Omental fat pad (tissue), 4 donors: Measurements from ENCODE around the gene KCNIP1. TPM values are rescaled to one million over a fixed set of nuclear protein-coding genes. Genes with fewer than 3 reads are reported as not detected.
"Not testable (repeated sequence)": the region's sequence is repeated elsewhere in the genome, so short reads cannot be mapped to it uniquely, and the experiment has no call there.

Experiments
- ATAC-seq: fragments of 150-250 bp; one replicate; pipeline ENCODE4 v1.9.1; 2016; ENCODE audit warnings: mild to moderate bottlenecking, moderate library complexity; ENCODE audit not compliant: low FRiP score
- DNase-seq: peaks from one replicate; pipeline ENCODE4 v3.0.0-alpha.2; 2019; ENCODE audit warnings: low spot score
- total RNA-seq, 4 donors: library from RNA; depleted of rRNA; stranded (reverse); fragments of >200 nt; gene quantifications; one replicate each; pipeline ENCODE4 v1.1.0, GENCODE V29; 2016
- TF ChIP-seq, protein P1 (sequence below), 3 donors: fragments of 450-650 bp; IDR thresholded peaks; one replicate each; pipeline ENCODE4 v1.5.1; 2016 to 2017; ENCODE audit warnings: antibody characterized with exemption in 3 of 3, mild to moderate bottlenecking in 3 of 3, moderate library complexity in 2 of 3

Gene KCNIP1
- total RNA-seq, 4 donors from 2014 or later: 0.25 TPM; not detected in 3

DNA sequence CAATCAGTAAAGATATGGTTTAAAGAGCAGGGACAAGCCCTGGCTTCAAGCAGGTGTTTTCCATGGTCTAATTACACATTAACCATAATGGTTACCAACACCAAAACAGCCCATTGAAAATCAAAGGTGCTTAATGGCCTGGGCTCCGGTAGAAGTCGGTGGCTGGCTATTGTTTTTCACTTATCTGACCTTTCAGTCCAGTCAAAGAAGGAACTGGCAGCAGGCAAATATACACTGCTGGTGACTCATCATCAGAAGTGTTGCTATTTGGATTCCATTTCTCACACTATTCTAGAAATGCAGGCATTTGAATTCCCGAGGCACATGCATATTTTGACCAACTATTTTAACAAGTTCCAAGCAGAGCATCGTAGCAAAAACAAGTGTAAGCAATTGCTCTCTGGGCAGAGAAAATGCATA is 253.4 kb downstream of the KCNIP1 start:
- no peak for DNase-seq
- TF ChIP-seq, protein P1, sequence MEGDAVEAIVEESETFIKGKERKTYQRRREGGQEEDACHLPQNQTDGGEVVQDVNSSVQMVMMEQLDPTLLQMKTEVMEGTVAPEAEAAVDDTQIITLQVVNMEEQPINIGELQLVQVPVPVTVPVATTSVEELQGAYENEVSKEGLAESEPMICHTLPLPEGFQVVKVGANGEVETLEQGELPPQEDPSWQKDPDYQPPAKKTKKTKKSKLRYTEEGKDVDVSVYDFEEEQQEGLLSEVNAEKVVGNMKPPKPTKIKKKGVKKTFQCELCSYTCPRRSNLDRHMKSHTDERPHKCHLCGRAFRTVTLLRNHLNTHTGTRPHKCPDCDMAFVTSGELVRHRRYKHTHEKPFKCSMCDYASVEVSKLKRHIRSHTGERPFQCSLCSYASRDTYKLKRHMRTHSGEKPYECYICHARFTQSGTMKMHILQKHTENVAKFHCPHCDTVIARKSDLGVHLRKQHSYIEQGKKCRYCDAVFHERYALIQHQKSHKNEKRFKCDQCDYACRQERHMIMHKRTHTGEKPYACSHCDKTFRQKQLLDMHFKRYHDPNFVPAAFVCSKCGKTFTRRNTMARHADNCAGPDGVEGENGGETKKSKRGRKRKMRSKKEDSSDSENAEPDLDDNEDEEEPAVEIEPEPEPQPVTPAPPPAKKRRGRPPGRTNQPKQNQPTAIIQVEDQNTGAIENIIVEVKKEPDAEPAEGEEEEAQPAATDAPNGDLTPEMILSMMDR (IDR thresholded peaks at IDR 0.05): no peak
- no peak for ATAC-seq

DNA sequence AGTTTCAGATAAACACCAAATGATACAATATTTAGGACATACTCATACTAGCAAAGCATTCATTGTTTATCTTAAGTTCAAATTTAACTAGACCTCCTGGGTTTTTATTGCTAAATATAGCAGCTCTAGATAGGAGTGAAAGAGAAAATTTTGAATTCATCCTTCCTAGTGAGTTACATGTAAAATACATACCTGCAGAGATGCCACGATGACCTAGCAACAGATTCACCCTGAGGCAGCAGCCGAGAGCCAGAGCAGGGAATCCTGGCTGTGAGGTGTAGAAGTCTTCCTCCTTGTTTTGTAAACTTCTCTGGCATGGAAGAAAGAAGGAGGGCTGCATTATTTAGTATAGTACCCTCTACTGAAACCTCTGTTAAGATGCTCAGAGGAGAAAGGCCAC is 253.8 kb downstream of the KCNIP1 start:
- no peak for DNase-seq
- no peak for ATAC-seq
- TF ChIP-seq, protein P1 (IDR thresholded peaks at IDR 0.05): no peak

DNA sequence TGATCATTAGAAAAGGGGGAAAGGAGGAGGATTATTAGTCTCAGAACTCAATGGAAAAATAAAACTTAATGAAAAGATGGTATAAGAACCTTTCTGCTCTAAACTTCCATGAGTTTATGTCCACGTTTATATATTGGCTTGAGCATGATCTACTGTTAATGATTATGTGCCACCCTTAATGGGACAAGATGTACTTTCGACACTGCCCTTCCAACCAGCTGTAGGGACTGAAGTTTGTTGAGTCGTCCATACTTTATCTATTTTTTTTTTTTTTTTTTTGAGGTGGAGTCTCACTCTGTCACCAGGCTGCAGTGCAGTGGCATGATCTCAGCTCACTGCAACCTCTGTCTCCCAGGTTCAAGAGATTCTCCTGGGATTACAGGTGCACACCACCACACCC is 254.7 kb downstream of the KCNIP1 start:
- no peak for ATAC-seq
- TF ChIP-seq, protein P1 (IDR thresholded peaks at IDR 0.05): no peak

DNA sequence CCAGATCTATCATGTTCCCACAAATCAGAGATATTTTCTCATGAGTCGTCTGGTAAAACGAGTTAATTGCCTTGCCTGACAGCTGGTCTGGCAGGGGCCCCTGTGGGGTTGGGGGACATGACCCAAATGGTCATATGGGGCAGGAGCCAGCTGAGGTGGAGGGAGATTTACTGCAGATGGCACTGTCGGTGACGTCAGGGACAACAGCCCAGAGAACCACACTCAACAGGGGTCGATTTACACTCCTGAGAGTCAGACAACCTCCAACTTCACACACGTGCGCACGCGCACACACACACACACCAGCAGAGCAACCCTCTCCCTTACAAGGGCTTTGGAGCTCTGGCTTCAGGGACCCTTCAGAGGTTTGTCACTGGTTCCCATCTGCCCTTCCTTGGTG is 256.3 kb downstream of the KCNIP1 start:
- TF ChIP-seq, protein P1 (IDR thresholded peaks at IDR 0.05): no peak
- DNase-seq: no peak
- no peak for ATAC-seq

More for the DNA sequence above, 254.7 kb downstream of the KCNIP1 start:
- no peak for DNase-seq

DNA sequence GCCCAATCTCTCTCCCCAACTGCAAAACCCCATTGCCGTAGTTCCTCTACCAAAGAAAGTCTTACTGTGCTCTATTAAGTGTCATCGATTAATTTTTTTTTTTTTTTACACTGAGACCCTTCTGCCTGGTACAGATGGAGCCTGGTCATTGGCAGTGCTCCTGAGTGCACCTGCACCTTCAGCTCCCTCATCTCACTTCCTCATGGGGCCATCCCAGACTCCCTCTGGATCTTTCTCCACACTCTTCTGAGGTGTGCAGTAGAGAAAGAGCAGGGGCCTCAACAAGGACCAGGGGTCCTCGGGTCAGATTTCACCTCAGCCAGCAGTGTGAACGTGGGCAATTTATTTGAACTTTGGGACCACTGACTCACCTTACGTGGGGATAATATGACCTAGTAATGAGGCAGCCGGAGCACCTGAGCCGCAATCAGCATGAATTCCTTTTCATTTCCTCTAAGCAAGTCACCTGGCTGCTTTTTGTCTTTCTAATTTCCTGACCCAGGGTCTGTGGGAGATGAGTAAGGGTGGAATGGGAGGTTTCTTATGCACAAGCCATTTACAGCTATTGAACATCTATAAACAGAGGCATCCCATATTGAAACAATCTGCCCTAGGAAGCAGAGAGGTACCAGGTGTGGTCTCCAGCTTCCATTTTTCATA is 257.4 kb downstream of the KCNIP1 start:
- no peak for DNase-seq
- TF ChIP-seq, protein P1 (IDR thresholded peaks at IDR 0.05): no peak
- no peak for ATAC-seq

DNA sequence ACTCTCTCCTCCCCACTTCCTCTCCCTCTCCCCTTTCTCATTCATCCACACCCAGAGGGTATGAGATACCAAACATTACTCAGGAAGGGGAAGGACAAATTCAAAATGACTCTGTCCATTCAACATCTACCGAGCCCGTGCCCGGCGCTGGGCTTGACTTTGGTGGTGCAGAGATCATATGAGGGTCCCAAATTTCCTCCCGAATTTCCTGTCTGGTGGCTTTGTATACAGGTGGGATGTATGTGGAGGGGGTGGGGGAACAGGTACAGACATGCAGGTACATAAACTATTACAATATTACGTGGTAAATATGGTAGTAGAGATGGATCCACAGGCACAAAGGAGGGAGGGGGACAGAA is 257.9 kb downstream of the KCNIP1 start:
- TF ChIP-seq, protein P1 (IDR thresholded peaks at IDR 0.05): no peak
- no peak for ATAC-seq
- DNase-seq: no peak

DNA sequence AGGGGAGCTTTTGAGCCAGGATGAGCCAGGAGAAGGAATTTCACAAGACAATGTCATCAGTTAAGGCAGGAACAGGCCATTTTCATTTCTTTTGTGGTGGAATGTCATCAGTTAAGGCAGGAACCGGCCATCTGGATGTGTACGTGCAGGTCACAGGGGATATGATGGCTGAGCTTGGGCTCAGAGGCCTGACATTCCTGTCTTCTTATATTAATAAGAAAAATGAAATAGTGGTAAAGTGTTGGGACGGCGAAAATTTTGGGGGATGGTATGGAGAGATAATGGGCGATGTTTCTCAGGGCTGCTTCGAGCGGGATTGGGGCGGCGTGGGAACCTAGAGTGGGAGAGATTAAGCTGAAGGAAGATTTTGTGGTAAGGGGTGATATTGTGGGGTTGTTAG is 258.5 kb downstream of the KCNIP1 start:
- DNase-seq, ATAC-seq: not testable (repeated sequence)

DNA sequence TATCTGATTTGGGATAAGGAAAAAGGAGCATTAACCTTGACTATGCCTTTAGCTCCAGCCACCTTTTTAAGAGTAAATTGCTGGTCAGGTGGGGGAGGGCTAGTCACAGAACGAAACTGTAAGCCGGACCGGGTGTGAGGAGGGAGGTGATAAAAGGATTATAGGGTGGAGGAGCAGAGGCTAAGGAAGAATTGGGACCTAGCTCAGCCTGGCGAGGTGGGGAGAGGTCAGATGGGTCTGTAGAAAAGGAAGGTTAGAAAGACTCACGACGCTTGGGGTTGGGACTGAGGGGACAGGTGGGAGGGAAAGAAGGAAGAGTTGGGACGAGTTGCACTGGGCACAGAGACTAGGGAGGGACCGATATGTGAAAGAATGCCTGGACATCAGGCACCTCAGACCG is 262.0 kb downstream of the KCNIP1 start:
- ATAC-seq, DNase-seq: not testable (repeated sequence)
